Spleen (tissue), 7 donors: ENCODE results near the gene PALS1.

Source experiments
- CTCF ChIP-seq, 11 experiments: fragments of 200-600 bp in 7 of 11; fragments of 450-650 bp in 4 of 11; sonication (generic) in 4 of 11; IDR thresholded peaks in 8 of 11; conservative IDR thresholded peaks in 3 of 11; 1 replicate in 7 of 11; 2 replicates in 4 of 11; pipeline versions ENCODE4 v1.4.0 to v1.8.0; 2016 to 2021; ENCODE audit warnings: antibody characterized with exemption in 11 of 11, inconsistent platforms in 4 of 11, mild to moderate bottlenecking in 1 of 11
- POLR2A ChIP-seq, 3 donors: fragments of 450-650 bp; IDR thresholded peaks; one replicate each; pipeline ENCODE4 v1.5.1; 2017; ENCODE audit warnings: antibody characterized with exemption in 3 of 3, mild to moderate bottlenecking in 1 of 3
- donor health status: DM: no; HTN: no; CAD: no; lungs with moderate emphysema.
- donor health status: DM: no; HTN: no; CAD: no.
- donor health status: DM: no; HTN: no; CAD: no.

GRCh38 chr14:67265131-67265530, 23.9 kb downstream of the PALS1 start:
- TF ChIP-seq CTCF (IDR thresholded peaks at IDR 0.05 in 8 of 11, conservative IDR thresholded peaks at IDR 0.05 in 3 of 11), result no peak
- TF ChIP-seq POLR2A (IDR thresholded peaks at IDR 0.05), result no peak
